Endothelial cell of umbilical vein (primary cell): ENCODE measurements around the gene COL15A1.

Experiments
- POLR2AphosphoS5 ChIP-seq: IDR thresholded peaks from 2 replicates; pipeline ENCODE4 v1.6.1; 2012; ENCODE audit warnings: low read depth, mild to moderate bottlenecking, control low read depth, low read length, moderate library complexity; ENCODE audit not compliant: insufficient read depth
- TF ChIP-seq, protein P1 (sequence below): IDR thresholded peaks from 2 replicates; pipeline ENCODE4 v1.6.1; 2011; ENCODE audit not compliant: insufficient read depth, insufficient read length
- TF ChIP-seq, protein P2 (sequence below), 2 donors: IDR thresholded peaks; 1 replicate in 1 of 2; 2 replicates in 1 of 2; pipeline ENCODE4 v1.5.1; 2011; ENCODE audit warnings: low read length in 2 of 2, mild to moderate bottlenecking in 2 of 2, moderate library complexity in 2 of 2, control low read depth in 1 of 2, inconsistent platforms in 1 of 2, low read depth in 1 of 2; ENCODE audit not compliant: insufficient read depth in 1 of 2; ENCODE audit errors: extremely low read depth in 1 of 2

DNA sequence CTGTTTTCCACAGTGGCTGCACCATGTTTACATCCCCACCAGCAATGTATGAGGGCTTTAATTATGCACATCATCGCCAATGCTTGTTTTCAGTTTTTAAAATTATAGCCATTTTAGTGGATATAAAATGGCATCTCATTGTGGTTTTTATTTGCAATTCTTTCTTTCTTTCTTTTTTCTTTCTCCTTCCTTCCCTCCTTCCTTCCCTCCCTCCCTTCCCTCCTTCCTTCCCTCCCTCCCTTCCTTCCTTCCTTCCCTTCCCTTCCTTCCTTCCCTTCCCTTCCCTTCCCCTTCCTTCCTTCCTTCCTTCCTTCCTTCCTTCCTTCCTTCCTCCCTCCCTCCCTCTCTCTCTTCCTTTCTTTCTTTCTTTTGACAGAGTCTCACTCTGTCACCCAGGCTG is 6.6 kb downstream of the COL15A1 start:
- TF ChIP-seq POLR2AphosphoS5, result no peak
- TF ChIP-seq, protein P1, sequence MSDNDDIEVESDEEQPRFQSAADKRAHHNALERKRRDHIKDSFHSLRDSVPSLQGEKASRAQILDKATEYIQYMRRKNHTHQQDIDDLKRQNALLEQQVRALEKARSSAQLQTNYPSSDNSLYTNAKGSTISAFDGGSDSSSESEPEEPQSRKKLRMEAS, result no peak
- TF ChIP-seq, protein P2, sequence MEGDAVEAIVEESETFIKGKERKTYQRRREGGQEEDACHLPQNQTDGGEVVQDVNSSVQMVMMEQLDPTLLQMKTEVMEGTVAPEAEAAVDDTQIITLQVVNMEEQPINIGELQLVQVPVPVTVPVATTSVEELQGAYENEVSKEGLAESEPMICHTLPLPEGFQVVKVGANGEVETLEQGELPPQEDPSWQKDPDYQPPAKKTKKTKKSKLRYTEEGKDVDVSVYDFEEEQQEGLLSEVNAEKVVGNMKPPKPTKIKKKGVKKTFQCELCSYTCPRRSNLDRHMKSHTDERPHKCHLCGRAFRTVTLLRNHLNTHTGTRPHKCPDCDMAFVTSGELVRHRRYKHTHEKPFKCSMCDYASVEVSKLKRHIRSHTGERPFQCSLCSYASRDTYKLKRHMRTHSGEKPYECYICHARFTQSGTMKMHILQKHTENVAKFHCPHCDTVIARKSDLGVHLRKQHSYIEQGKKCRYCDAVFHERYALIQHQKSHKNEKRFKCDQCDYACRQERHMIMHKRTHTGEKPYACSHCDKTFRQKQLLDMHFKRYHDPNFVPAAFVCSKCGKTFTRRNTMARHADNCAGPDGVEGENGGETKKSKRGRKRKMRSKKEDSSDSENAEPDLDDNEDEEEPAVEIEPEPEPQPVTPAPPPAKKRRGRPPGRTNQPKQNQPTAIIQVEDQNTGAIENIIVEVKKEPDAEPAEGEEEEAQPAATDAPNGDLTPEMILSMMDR (IDR thresholded peaks at IDR 0.05; ENCODE audit: extremely low read depth in 1 of 2, insufficient read depth in 1 of 2, low read depth in 1 of 2, low read length in 2 of 2), result no peak
